ENCODE data around the gene ZNF385D.

Gene ZNF385D

DNA sequence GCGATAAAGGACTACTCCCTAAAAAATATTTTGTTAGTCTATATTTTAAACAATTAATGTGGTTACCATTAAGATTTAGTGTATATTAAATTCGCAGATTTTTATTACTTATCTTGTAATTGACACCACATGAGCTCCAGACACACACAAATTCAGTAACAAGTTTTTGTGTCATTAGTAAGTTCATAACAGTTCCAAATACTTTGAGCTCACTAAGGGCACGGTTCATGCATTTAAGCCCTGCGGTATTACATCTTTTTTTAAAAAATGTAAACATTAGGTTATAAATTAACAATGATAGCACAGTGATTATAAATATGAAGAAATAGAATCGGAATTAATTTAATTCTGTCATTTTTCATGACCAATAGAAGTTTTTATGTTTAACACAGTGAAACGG, 317.3 kb downstream of the ZNF385D start:
- TF ChIP-seq, protein P1, sequence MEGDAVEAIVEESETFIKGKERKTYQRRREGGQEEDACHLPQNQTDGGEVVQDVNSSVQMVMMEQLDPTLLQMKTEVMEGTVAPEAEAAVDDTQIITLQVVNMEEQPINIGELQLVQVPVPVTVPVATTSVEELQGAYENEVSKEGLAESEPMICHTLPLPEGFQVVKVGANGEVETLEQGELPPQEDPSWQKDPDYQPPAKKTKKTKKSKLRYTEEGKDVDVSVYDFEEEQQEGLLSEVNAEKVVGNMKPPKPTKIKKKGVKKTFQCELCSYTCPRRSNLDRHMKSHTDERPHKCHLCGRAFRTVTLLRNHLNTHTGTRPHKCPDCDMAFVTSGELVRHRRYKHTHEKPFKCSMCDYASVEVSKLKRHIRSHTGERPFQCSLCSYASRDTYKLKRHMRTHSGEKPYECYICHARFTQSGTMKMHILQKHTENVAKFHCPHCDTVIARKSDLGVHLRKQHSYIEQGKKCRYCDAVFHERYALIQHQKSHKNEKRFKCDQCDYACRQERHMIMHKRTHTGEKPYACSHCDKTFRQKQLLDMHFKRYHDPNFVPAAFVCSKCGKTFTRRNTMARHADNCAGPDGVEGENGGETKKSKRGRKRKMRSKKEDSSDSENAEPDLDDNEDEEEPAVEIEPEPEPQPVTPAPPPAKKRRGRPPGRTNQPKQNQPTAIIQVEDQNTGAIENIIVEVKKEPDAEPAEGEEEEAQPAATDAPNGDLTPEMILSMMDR (conservative IDR thresholded peaks at IDR 0.05) = no peak
- no peak overlapping the region for H3K27ac ChIP-seq

DNA sequence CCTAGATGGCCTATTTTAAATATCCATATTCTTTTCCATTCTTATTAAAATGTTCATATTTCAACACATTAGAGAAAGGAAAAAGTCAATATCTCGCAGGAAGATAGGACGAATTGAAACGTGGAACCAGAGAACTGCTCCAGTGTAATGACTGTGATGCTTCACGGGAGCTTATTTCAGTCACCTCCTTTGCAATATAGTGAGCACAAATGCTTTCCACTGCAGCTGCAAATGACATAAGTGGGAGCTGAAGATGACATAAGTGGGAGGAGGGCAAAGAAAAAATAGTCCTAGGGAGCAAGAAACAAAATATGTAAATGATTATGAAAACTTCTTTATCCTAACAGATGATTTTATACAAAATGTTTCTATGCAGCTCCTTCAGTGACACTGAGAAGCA, 324.1 kb downstream of the ZNF385D start:
- TF ChIP-seq, protein P1 (conservative IDR thresholded peaks at IDR 0.05) = no peak
- no peak overlapping the region for H3K27ac ChIP-seq

DNA sequence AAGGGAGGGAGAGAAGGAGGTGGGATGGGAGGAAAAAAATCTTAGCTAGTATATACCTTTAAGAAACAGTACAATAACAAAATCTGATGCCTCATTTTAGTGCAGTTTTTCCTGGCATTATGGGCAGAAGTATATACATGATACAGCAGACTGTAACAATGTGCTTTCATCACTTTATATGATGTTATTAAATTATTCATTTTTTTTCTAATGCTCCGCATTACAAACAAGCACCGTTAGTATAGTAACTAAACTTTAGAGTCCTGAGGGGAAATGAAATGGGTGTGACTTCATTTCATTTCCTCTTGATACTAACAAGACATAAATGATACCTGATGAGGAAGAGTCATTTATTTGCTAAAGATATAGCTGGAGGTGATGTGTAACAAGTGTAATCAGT, 325.3 kb downstream of the ZNF385D start:
- TF ChIP-seq, protein P1 (conservative IDR thresholded peaks at IDR 0.05) = no peak
- no peak overlapping the region for H3K27ac ChIP-seq

DNA sequence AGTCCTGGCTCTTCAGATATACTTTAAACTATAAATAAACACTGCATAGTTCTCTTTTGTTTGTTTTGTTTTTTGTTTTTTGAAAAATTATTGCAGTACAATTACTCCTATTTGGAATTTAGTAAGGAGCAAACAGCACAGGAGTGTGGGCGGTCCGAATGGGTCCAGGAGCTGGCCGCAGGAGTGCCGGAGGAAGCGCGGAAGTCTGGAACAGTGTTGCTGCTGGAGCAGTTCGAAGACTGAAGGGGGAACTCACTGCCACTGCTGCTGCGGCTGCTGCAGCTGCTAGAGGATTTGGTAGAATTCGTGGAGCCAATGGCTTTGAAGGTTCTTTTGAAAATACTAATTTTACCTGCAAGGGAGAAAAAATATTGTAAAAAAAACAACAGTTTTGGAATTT, 329.9 kb downstream of the ZNF385D start:
- TF ChIP-seq, protein P1 (conservative IDR thresholded peaks at IDR 0.05) = no peak
- H3K27ac ChIP-seq = no peak overlapping the region

DNA sequence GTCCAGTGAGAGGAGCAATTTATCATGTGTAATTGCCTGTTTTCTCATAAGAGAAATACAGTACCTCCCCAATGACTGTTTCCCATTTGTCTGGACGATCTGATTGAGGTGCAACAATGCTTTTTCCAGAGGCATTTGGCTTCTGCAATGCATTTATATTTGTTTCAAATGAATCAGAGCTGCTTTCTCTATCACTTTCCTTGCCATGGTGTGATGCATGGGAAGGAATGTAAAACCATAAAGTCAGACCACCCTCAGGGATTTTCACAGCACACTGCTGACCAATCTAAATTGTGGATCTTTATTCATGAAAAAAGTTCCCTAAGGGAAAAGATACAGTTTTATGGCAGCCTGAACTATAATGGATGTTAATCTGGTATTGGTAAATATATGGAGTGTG, 333.0 kb downstream of the ZNF385D start:
- TF ChIP-seq, protein P1 (conservative IDR thresholded peaks at IDR 0.05) = no peak
- H3K27ac ChIP-seq = no peak overlapping the region

DNA sequence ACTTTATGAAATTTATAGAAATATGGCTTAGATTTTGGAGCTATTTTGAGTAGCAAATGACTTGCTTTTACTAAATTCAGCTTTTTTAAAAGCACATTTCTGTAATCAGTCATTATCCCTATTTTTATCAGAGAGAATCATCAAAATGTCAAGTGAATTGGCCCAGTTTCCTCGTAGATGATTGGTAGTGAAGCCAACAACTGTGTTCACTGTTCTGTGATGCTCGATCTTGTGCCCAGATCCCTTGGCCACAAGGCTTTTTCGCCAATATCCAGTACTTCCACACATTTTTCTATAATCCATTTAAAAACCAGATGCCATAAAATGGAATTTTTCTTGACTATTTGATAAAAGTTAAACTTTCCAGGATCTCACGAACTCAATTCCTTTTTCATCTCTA, 336.5 kb downstream of the ZNF385D start:
- TF ChIP-seq, protein P1 (conservative IDR thresholded peaks at IDR 0.05) = no peak
- no peak overlapping the region for H3K27ac ChIP-seq

DNA sequence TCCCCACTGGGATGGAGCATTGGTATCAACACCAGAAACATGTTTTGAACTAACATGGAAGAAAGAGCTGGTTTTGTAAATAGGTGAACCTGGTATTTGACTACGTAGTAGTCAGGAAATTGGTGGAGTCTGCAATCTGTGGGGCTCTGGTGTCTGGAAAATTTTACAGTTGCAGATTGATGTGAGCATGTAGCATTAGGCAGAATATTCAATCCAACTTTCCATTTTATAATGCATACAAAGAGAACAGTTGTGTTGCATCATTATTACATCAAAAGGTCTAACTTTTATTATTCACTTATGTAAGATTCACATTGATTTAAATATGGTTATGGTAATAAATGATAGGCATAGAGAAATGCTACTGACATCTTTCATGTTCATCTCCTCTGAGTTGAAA, 340.0 kb downstream of the ZNF385D start:
- TF ChIP-seq, protein P1 (conservative IDR thresholded peaks at IDR 0.05) = no peak
- no peak overlapping the region for H3K27ac ChIP-seq

DNA sequence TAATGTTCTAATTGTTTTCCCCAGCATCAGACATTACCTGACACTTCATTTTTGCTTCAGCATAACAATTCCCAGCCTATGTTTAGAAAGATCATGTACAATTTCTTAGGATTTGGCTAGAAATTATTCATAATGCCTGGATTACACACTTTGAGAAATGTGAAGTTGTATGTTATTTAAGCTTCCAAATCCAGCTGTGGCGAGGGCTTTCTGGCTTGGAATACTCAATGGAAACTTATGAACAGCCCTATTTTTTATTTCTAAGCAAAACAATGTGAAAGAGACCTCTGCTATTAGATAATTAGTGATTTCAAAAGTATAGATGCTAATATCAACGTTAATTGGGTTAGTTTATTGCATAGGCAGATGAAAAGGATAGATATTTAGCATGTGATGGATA, 341.6 kb downstream of the ZNF385D start:
- no peak overlapping the region for H3K27ac ChIP-seq
- TF ChIP-seq, protein P1 (conservative IDR thresholded peaks at IDR 0.05) = no peak

Measured in VCaP (cell line).